Loucy (cell line): Measurements from ENCODE around the gene IGFBP2.

Source experiments
- CTCF ChIP-seq: fragments of 200-600 bp; sonication (generic); conservative IDR thresholded peaks from 2 replicates; pipeline ENCODE4 v1.5.1; 2014; ENCODE audit warnings: mild to moderate bottlenecking, antibody characterized with exemption, low read length
- EZH2phosphoT487 ChIP-seq: fragments of 200-600 bp; IDR thresholded peaks from 2 replicates; pipeline ENCODE4 v1.6.1; 2018; ENCODE audit warnings: antibody characterized with exemption, mild to moderate bottlenecking, moderate library complexity, borderline replicate concordance

GRCh38 chr2:216659276-216659675, 26.1 kb downstream of the IGFBP2 start:
- TF ChIP-seq EZH2phosphoT487 (no peak), CTCF (no peak)
